Measurements from ENCODE around the gene ARHGEF40.

ARHGEF40 gene

GRCh38 chr14:21055432-21056117 lies 14.5 kb upstream of the ARHGEF40 start:
- no peak overlapping the region for H3K4me3 ChIP-seq (replicated peaks; ENCODE audit: insufficient read depth, low read length)
- TF ChIP-seq POLR2AphosphoS5 (IDR thresholded peaks at IDR 0.05; ENCODE audit: low read depth): no peak
- TF ChIP-seq, protein P1, sequence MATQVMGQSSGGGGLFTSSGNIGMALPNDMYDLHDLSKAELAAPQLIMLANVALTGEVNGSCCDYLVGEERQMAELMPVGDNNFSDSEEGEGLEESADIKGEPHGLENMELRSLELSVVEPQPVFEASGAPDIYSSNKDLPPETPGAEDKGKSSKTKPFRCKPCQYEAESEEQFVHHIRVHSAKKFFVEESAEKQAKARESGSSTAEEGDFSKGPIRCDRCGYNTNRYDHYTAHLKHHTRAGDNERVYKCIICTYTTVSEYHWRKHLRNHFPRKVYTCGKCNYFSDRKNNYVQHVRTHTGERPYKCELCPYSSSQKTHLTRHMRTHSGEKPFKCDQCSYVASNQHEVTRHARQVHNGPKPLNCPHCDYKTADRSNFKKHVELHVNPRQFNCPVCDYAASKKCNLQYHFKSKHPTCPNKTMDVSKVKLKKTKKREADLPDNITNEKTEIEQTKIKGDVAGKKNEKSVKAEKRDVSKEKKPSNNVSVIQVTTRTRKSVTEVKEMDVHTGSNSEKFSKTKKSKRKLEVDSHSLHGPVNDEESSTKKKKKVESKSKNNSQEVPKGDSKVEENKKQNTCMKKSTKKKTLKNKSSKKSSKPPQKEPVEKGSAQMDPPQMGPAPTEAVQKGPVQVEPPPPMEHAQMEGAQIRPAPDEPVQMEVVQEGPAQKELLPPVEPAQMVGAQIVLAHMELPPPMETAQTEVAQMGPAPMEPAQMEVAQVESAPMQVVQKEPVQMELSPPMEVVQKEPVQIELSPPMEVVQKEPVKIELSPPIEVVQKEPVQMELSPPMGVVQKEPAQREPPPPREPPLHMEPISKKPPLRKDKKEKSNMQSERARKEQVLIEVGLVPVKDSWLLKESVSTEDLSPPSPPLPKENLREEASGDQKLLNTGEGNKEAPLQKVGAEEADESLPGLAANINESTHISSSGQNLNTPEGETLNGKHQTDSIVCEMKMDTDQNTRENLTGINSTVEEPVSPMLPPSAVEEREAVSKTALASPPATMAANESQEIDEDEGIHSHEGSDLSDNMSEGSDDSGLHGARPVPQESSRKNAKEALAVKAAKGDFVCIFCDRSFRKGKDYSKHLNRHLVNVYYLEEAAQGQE (IDR thresholded peaks at IDR 0.05; ENCODE audit: insufficient replicate concordance, low read depth): no peak
- no peak for TF ChIP-seq SPI1 (IDR thresholded peaks at IDR 0.05; ENCODE audit: borderline replicate concordance, low read depth)
- TF ChIP-seq CTCF (IDR thresholded peaks at IDR 0.05; ENCODE audit: insufficient read depth, low read length): no peak
- no peak for TF ChIP-seq GABPA (IDR thresholded peaks at IDR 0.05; ENCODE audit: low read depth)
- no peak for DNase-seq (ENCODE audit: low read depth in 1 of 2, low spot score in 1 of 2)
- no peak overlapping the region for H3K27ac ChIP-seq (replicated peaks)
- H3K27me3 ChIP-seq (ENCODE audit: insufficient read depth, poor library complexity, severe bottlenecking): no peaks in the 10 kb centered on the region

GRCh38 chr14:21056520-21057163 lies 13.5 kb upstream of the ARHGEF40 start:
- H3K4me3 ChIP-seq (replicated peaks; ENCODE audit: insufficient read depth, low read length): no peak overlapping the region

More at GRCh38 chr14:21056520-21057163, 13.5 kb upstream of the ARHGEF40 start:
- TF ChIP-seq POLR2AphosphoS5 (IDR thresholded peaks at IDR 0.05; ENCODE audit: low read depth) (no peak), GABPA (IDR thresholded peaks at IDR 0.05; ENCODE audit: low read depth) (no peak), SPI1 (IDR thresholded peaks at IDR 0.05; ENCODE audit: borderline replicate concordance, low read depth) (no peak), CTCF (IDR thresholded peaks at IDR 0.05; ENCODE audit: insufficient read depth, low read length) (no peak)
- TF ChIP-seq, protein P1 (IDR thresholded peaks at IDR 0.05; ENCODE audit: insufficient replicate concordance, low read depth): no peak
- H3K27me3 ChIP-seq (ENCODE audit: insufficient read depth, poor library complexity, severe bottlenecking): no peaks in the 10 kb centered on the region
- H3K27ac ChIP-seq (replicated peaks): no peak overlapping the region
- no peak for DNase-seq (ENCODE audit: low read depth in 1 of 2, low spot score in 1 of 2)

Measured in HL-60 (cell line).